ENCODE measurements around the gene PPP1CA. TPM values are rescaled to one million over a fixed set of nuclear protein-coding genes. Genes with fewer than 3 reads are reported as not detected.

The PPP1CA gene
- total RNA-seq, 1 donor from 2014 or later, result 145 TPM

GRCh38 chr11:67387069-67387468 is 14.6 kb downstream of the PPP1CA start:
- H3K27ac Mint-ChIP-seq, result no peak overlapping the region
- H3K4me3 Mint-ChIP-seq (ENCODE audit: low read depth), result no peak overlapping the region
- H3K36me3 Mint-ChIP-seq (ENCODE audit: insufficient read depth), result no peaks in the 10 kb centered on the region
- peaks cover 31% of the 10 kb centered on the region for H3K27me3 Mint-ChIP-seq
- DNase-seq (ENCODE audit: low spot score, unreplicated experiment), result no peak
- TF ChIP-seq CTCF (IDR thresholded peaks at IDR 0.05; ENCODE audit: unreplicated experiment), result no peak
- peaks cover 11% of the 10 kb centered on the region for H3K4me1 Mint-ChIP-seq (ENCODE audit: low read depth)
- H3K9me3 Mint-ChIP-seq (ENCODE audit: low read depth), result no peaks in the 10 kb centered on the region

- Mint-ChIP-seq H3K36me3 (ENCODE audit: insufficient read depth) (no peaks in the 10 kb centered on the region), H3K4me3 (ENCODE audit: low read depth) (no peak overlapping the region), H3K27me3 (peaks cover 41% of the 10 kb centered on the region), H3K4me1 (ENCODE audit: low read depth) (peaks cover 6% of the 10 kb centered on the region), H3K9me3 (ENCODE audit: low read depth) (no peaks in the 10 kb centered on the region), H3K27ac (no peak overlapping the region)
- no peak for DNase-seq (ENCODE audit: low spot score, unreplicated experiment)
- TF ChIP-seq CTCF (IDR thresholded peaks at IDR 0.05; ENCODE audit: unreplicated experiment), result no peak
These were observed 16.7 kb downstream of the PPP1CA start for GRCh38 chr11:67384851-67385366.

- TF ChIP-seq CTCF (IDR thresholded peaks at IDR 0.05; ENCODE audit: unreplicated experiment), result peak; percentile 96
- H3K9me3 Mint-ChIP-seq (ENCODE audit: low read depth), result no peaks in the 10 kb centered on the region
- no peaks in the 10 kb centered on the region for H3K4me1 Mint-ChIP-seq (ENCODE audit: low read depth)
- H3K27ac Mint-ChIP-seq, result no peak overlapping the region
- H3K36me3 Mint-ChIP-seq (ENCODE audit: insufficient read depth), result no peaks in the 10 kb centered on the region
- peak; percentile 70 for DNase-seq (ENCODE audit: low spot score, unreplicated experiment)
- peaks cover 42% of the 10 kb centered on the region for H3K27me3 Mint-ChIP-seq
- H3K4me3 Mint-ChIP-seq (ENCODE audit: low read depth), result no peak overlapping the region
These were observed 19.2 kb downstream of the PPP1CA start for GRCh38 chr11:67382276-67383136.

- no peaks in the 10 kb centered on the region for H3K9me3 Mint-ChIP-seq (ENCODE audit: low read depth)
- H3K4me1 Mint-ChIP-seq (ENCODE audit: low read depth), result no peaks in the 10 kb centered on the region
- H3K27me3 Mint-ChIP-seq, result peaks cover 42% of the 10 kb centered on the region
- no peak for TF ChIP-seq CTCF (IDR thresholded peaks at IDR 0.05; ENCODE audit: unreplicated experiment)
- DNase-seq (ENCODE audit: low spot score, unreplicated experiment), result no peak
- no peak overlapping the region for H3K27ac Mint-ChIP-seq
- H3K4me3 Mint-ChIP-seq (ENCODE audit: low read depth), result no peak overlapping the region
- H3K36me3 Mint-ChIP-seq (ENCODE audit: insufficient read depth), result no peaks in the 10 kb centered on the region
These were observed 20.2 kb downstream of the PPP1CA start for GRCh38 chr11:67381244-67381972.

All from progenitor cell of endocrine pancreas (in vitro differentiated cells).